GM20000 (cell line): ENCODE data around the gene MAST4.

Experiments used
- DNase-seq: peaks from one replicate; pipeline ENCODE4 v3.0.0; 2012; ENCODE audit warnings: low spot score
- CTCF ChIP-seq: IDR thresholded peaks from 2 replicates; pipeline ENCODE4 v1.5.1; 2012; ENCODE audit warnings: mild to moderate bottlenecking, control low read depth; ENCODE audit errors: extremely low read depth, missing control alignments

The MAST4 gene

GRCh38 chr5:66856041-66856805 is 260.0 kb downstream of the MAST4 start:
- DNase-seq = no peak
- TF ChIP-seq CTCF = no peak

- DNase-seq = no peak
- TF ChIP-seq CTCF = no peak
These were observed 263.3 kb downstream of the MAST4 start for GRCh38 chr5:66859526-66859925.

GRCh38 chr5:66860199-66860975 is 264.2 kb downstream of the MAST4 start:
- no peak for TF ChIP-seq CTCF
- DNase-seq = no peak

GRCh38 chr5:66861402-66861801 is 265.2 kb downstream of the MAST4 start:
- TF ChIP-seq CTCF = no peak
- DNase-seq = no peak

- DNase-seq = no peak
- TF ChIP-seq CTCF = no peak
These were observed 265.8 kb downstream of the MAST4 start for GRCh38 chr5:66862020-66862419.

- no peak for TF ChIP-seq CTCF
- no peak for DNase-seq
These were observed 267.3 kb downstream of the MAST4 start for GRCh38 chr5:66863243-66864170.
